Transverse colon (tissue), 4 donors: Measurements from ENCODE around the gene MGAT2.

Experiments
- EP300 ChIP-seq: sonication (generic); formaldehyde crosslinking; IDR thresholded peaks from one replicate; pipeline ENCODE4 v1.6.1; 2017; ENCODE audit warnings: antibody characterized with exemption, low read depth
- POLR2A ChIP-seq: fragments of 450-650 bp; IDR thresholded peaks from one replicate; pipeline ENCODE4 v1.6.1; 2016; ENCODE audit warnings: antibody characterized with exemption, mild to moderate bottlenecking, moderate library complexity
- POLR2AphosphoS5 ChIP-seq, 3 donors: sonication (generic); formaldehyde crosslinking; IDR thresholded peaks; one replicate each; pipeline ENCODE4 v1.6.1; 2016; ENCODE audit warnings: antibody characterized with exemption in 3 of 3
- TF ChIP-seq, protein P1 (sequence below), 5 experiments: fragments of 200-600 bp in 3 of 5; fragments of 450-650 bp in 2 of 5; sonication (generic) in 3 of 5; IDR thresholded peaks; 1 replicate in 2 of 5; 2 replicates in 3 of 5; pipeline ENCODE4 v1.5.1; 2016 to 2017; ENCODE audit warnings: antibody characterized with exemption in 5 of 5, inconsistent platforms in 3 of 5, mild to moderate bottlenecking in 2 of 5, moderate library complexity in 1 of 5

DNA sequence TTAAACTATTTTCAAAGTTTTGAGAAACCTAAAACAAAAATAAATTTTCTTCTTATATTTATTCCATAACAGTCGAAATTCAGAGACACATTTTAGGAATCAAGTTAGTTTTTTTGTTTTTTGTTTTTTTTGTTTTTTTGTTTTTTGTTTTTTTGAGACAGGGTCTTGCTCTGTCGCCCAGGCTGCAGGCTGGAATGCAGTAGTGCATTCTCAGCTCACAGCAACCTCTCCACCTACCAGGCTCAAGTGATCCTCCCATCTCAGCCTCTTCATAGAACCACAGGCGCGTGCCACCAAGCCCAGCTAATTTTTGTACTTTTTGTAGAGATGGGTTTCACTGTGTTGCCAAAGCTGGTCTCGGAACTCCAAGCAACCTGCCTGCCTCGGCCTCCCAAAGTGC, 32.9 kb downstream of the MGAT2 start:
- TF ChIP-seq, protein P1, sequence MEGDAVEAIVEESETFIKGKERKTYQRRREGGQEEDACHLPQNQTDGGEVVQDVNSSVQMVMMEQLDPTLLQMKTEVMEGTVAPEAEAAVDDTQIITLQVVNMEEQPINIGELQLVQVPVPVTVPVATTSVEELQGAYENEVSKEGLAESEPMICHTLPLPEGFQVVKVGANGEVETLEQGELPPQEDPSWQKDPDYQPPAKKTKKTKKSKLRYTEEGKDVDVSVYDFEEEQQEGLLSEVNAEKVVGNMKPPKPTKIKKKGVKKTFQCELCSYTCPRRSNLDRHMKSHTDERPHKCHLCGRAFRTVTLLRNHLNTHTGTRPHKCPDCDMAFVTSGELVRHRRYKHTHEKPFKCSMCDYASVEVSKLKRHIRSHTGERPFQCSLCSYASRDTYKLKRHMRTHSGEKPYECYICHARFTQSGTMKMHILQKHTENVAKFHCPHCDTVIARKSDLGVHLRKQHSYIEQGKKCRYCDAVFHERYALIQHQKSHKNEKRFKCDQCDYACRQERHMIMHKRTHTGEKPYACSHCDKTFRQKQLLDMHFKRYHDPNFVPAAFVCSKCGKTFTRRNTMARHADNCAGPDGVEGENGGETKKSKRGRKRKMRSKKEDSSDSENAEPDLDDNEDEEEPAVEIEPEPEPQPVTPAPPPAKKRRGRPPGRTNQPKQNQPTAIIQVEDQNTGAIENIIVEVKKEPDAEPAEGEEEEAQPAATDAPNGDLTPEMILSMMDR (IDR thresholded peaks at IDR 0.05): no peak
- no peak for TF ChIP-seq POLR2A
- no peak for TF ChIP-seq EP300
- TF ChIP-seq POLR2AphosphoS5 (IDR thresholded peaks at IDR 0.05): no peak
